K562 (cell line): Measurements from ENCODE around the gene TMTC4.

Source experiments
- CBX1 ChIP-seq: sonication (generic); IDR thresholded peaks from 2 replicates; pipeline ENCODE4 v1.6.1; 2016; ENCODE audit warnings: antibody characterized with exemption, low read depth, mild to moderate bottlenecking
- FOXM1 ChIP-seq, 2 experiments: fragments of 450-650 bp in 1 of 2; sonication (generic) in 1 of 2; formaldehyde crosslinking in 1 of 2; IDR thresholded peaks; 2 replicates each; pipeline versions ENCODE4 v1.6.1 to v1.9.0; 2017 to 2022; ENCODE audit warnings: low read depth in 2 of 2, mild to moderate bottlenecking in 2 of 2, missing genetic modification reagents in 1 of 2, moderate library complexity in 1 of 2
- POLR2A ChIP-seq: fragments of 450-650 bp; conservative IDR thresholded peaks from 2 replicates; pipeline ENCODE4 v1.6.1; 2016

- TF ChIP-seq CBX1 (no peak), POLR2A (no peak), FOXM1 (IDR thresholded peaks at IDR 0.05; ENCODE audit: low read depth) (no peak), FOXM1 (CRISPR knock-in tag; IDR thresholded peaks at IDR 0.05; ENCODE audit: low read depth) (no peak)
These were observed 10.3 kb downstream of the TMTC4 start for GRCh38 chr13:100664171-100664900.
